Smooth muscle cell of the coronary artery (primary cell): Measurements from ENCODE around the gene RILP. TPM values are rescaled to one million over a fixed set of nuclear protein-coding genes. Genes with fewer than 3 reads are reported as not detected.

Experiments
- total RNA-seq: library from RNA; depleted of rRNA; stranded (reverse); fragments of >200 nt; gene quantifications from 2 replicates; pipeline ENCODE4 v1.2.3, GENCODE V29; 2014; ENCODE audit warnings: low replicate concordance

RILP gene
- 6.2 and 6.8 TPM in 2 replicates for total RNA-seq

GRCh38 chr17:1649844-1650501 lies at the start of gene RILP:
TSS of gene RILP (minus strand) at chr17:1649866. CDS start at chr17:1649804, 62 bp downstream.

GRCh38 chr17:1684378-1685189 lies 34.9 kb upstream of the RILP start, which contains the start of gene PRPF8:
TSS of gene PRPF8 (minus strand) at chr17:1684867. CDS start at chr17:1684571, 296 bp downstream.

GRCh38 chr17:1645207-1646171 lies 4.2 kb downstream of the RILP start, which contains the start of gene SCARF1:
TSS of gene SCARF1 (minus strand) at chr17:1645732. CDS start at chr17:1645697, 35 bp downstream.

GRCh38 chr17:1627982-1628855 lies 21.4 kb downstream of the RILP start, which contains the start of gene SLC43A2:
TSS of gene SLC43A2 (minus strand) at chr17:1628834. CDS start at chr17:1627874, 960 bp downstream.

Other genes with a start within 250 kb of the RILP start
- gene YWHAE, start 249.6 kb downstream of the RILP start, total RNA-seq: 318 and 384 TPM in 2 replicates
- 87.8 and 98.9 TPM in 2 replicates for gene CRK, start 193.6 kb downstream of the RILP start, total RNA-seq
- gene MYO1C, start 157.2 kb downstream of the RILP start, total RNA-seq: 170 and 286 TPM in 2 replicates
- 29.7 and 31.1 TPM in 2 replicates for gene INPP5K, start 133.3 kb downstream of the RILP start, total RNA-seq
- 14.6 and 23.2 TPM in 2 replicates for gene PITPNA, start 87.1 kb downstream of the RILP start, total RNA-seq
- gene SLC43A2, start 21.0 kb downstream of the RILP start, total RNA-seq: 7.8 and 16.5 TPM in 2 replicates
- 0.23 and 0.94 TPM in 2 replicates for gene SCARF1, start 4.1 kb downstream of the RILP start, total RNA-seq
- 69.7 and 82.7 TPM in 2 replicates for gene PRPF8, start 35.0 kb upstream of the RILP start, total RNA-seq
- 1.8 and 4.3 TPM in 2 replicates for gene TLCD2, start 60.5 kb upstream of the RILP start, total RNA-seq
- 13.6 and 47.5 TPM in 2 replicates for gene WDR81, start 74.8 kb upstream of the RILP start, total RNA-seq
- not detected in 2 replicates for gene SERPINF2, start 93.0 kb upstream of the RILP start, total RNA-seq
- gene SERPINF1, start 112.2 kb upstream of the RILP start, total RNA-seq: 25.3 and 562 TPM in 2 replicates
- 5.9 and 7.6 TPM in 2 replicates for gene SMYD4, start 180.0 kb upstream of the RILP start, total RNA-seq
- 36.0 and 55.3 TPM in 2 replicates for gene RPA1, start 180.1 kb upstream of the RILP start, total RNA-seq